ENCODE measurements around the gene XRCC1.
"Not testable (repeated sequence)": the region's sequence is repeated elsewhere in the genome, so short reads cannot be mapped to it uniquely, and the experiment has no call there.

XRCC1 gene

GRCh38 chr19:43524922-43525835, 50.1 kb downstream of the XRCC1 start:
- H2BK120ac ChIP-seq (ENCODE audit: low read depth, low read length), result no peak overlapping the region
- H3K9me3 ChIP-seq (replicated peaks in 1 of 2; ENCODE audit: control insufficient read depth in 2 of 2, insufficient read depth in 1 of 2, low read depth in 1 of 2, low read length in 2 of 2), result no peaks in the 10 kb centered on the region
- no peak overlapping the region for H3K27ac ChIP-seq (replicated peaks; ENCODE audit: low read length)
- H3K9ac ChIP-seq (ENCODE audit: low read depth, low read length, poor library complexity), result no peak overlapping the region
- peak overlapping the region; percentile 97 for H3K4me2 ChIP-seq (ENCODE audit: insufficient read depth, low read length, poor library complexity, severe bottlenecking)
- no peak overlapping the region for H2BK5ac ChIP-seq (ENCODE audit: low read length)
- DNase-seq (ENCODE audit: low spot score), result no peak
- H3K4me1 ChIP-seq (ENCODE audit: control insufficient read depth in 2 of 2, insufficient read depth in 1 of 2, low read depth in 1 of 2, low read length in 2 of 2), result peaks cover 7 to 15% of the 10 kb centered on the region in 2 donors
- H4K8ac ChIP-seq (ENCODE audit: low read depth, low read length), result no peak overlapping the region
- no peak overlapping the region for H4K91ac ChIP-seq (ENCODE audit: low read depth, low read length, poor library complexity)
- no CpG with 5 or more reads among the region's 12 CpGs for WGBS, 2 donors (ENCODE audit: extremely low coverage in 2 of 2, insufficient read length in 2 of 2, insufficient replicate concordance in 1 of 2)
- no peak overlapping the region for H3K23ac ChIP-seq (ENCODE audit: low read depth, low read length, poor library complexity)
- no peak overlapping the region for H2AK5ac ChIP-seq (ENCODE audit: low read depth, low read length)
- H3K4me3 ChIP-seq (ENCODE audit: low read length in 2 of 2), result peak overlapping the region; percentile 61 to 92
- no peaks in the 10 kb centered on the region for H3K36me3 ChIP-seq (replicated peaks in 1 of 2; ENCODE audit: control insufficient read depth in 2 of 2, insufficient read depth in 2 of 2, low read length in 2 of 2)
- H3K14ac ChIP-seq (ENCODE audit: low read length), result no peak overlapping the region
- H2AFZ ChIP-seq (ENCODE audit: low read length), result peak overlapping the region; percentile 97
- peaks cover 2% of the 10 kb centered on the region for H3K79me1 ChIP-seq (ENCODE audit: low read depth, low read length)
- H2BK15ac ChIP-seq (ENCODE audit: low read length), result no peak overlapping the region
- no peak overlapping the region for H3K4ac ChIP-seq (ENCODE audit: low read length)
- peaks cover 0 to 11% (median 4%) of the 10 kb centered on the region in 3 experiments for H3K27me3 ChIP-seq (ENCODE audit: control insufficient read depth in 3 of 3, insufficient read depth in 3 of 3, low read depth in 1 of 3, low read length in 3 of 3)
- H3K18ac ChIP-seq (ENCODE audit: low read length), result no peak overlapping the region
- H2BK12ac ChIP-seq (ENCODE audit: low read length), result no peak overlapping the region

GRCh38 chr19:43523696-43524095, 51.6 kb downstream of the XRCC1 start:
- Histone ChIP-seq H3K4me1 (ENCODE audit: control insufficient read depth in 2 of 2, insufficient read depth in 1 of 2, low read depth in 1 of 2, low read length in 2 of 2) (peaks cover 7 to 15% of the 10 kb centered on the region in 2 donors), H3K27me3 (ENCODE audit: control insufficient read depth in 3 of 3, insufficient read depth in 3 of 3, low read depth in 1 of 3, low read length in 3 of 3) (peaks cover 0 to 11% (median 4%) of the 10 kb centered on the region in 3 experiments)
- not testable (repeated sequence) for H2AFZ ChIP-seq (ENCODE audit: low read length); H3K27ac ChIP-seq (replicated peaks; ENCODE audit: low read length); H3K4ac ChIP-seq (ENCODE audit: low read length); H3K18ac ChIP-seq (ENCODE audit: low read length); H2BK12ac ChIP-seq (ENCODE audit: low read length); H3K14ac ChIP-seq (ENCODE audit: low read length); H3K36me3 ChIP-seq (replicated peaks in 1 of 2; ENCODE audit: control insufficient read depth in 2 of 2, insufficient read depth in 2 of 2, low read length in 2 of 2); H3K4me2 ChIP-seq (ENCODE audit: insufficient read depth, low read length, poor library complexity, severe bottlenecking); DNase-seq (ENCODE audit: low spot score); H2BK120ac ChIP-seq (ENCODE audit: low read depth, low read length); H4K8ac ChIP-seq (ENCODE audit: low read depth, low read length); H2BK15ac ChIP-seq (ENCODE audit: low read length); H4K91ac ChIP-seq (ENCODE audit: low read depth, low read length, poor library complexity); H3K23ac ChIP-seq (ENCODE audit: low read depth, low read length, poor library complexity); H3K4me3 ChIP-seq (ENCODE audit: low read length in 2 of 2); H3K9me3 ChIP-seq (replicated peaks in 1 of 2; ENCODE audit: control insufficient read depth in 2 of 2, insufficient read depth in 1 of 2, low read depth in 1 of 2, low read length in 2 of 2); H2AK5ac ChIP-seq (ENCODE audit: low read depth, low read length); H3K79me1 ChIP-seq (ENCODE audit: low read depth, low read length); H3K9ac ChIP-seq (ENCODE audit: low read depth, low read length, poor library complexity); H2BK5ac ChIP-seq (ENCODE audit: low read length)
- WGBS, 2 donors (ENCODE audit: extremely low coverage in 2 of 2, insufficient read length in 2 of 2, insufficient replicate concordance in 1 of 2), result no CpG with 5 or more reads among the region's 8 CpGs

GRCh38 chr19:43522929-43523328, 52.4 kb downstream of the XRCC1 start:
- Histone ChIP-seq H3K18ac (ENCODE audit: low read length) (no peak overlapping the region), H2BK12ac (ENCODE audit: low read length) (no peak overlapping the region), H3K4me1 (ENCODE audit: control insufficient read depth in 2 of 2, insufficient read depth in 1 of 2, low read depth in 1 of 2, low read length in 2 of 2) (peaks cover 7 to 15% of the 10 kb centered on the region in 2 donors), H2AK5ac (ENCODE audit: low read depth, low read length) (no peak overlapping the region), H3K79me1 (ENCODE audit: low read depth, low read length) (peaks cover 2% of the 10 kb centered on the region), H3K27me3 (ENCODE audit: control insufficient read depth in 3 of 3, insufficient read depth in 3 of 3, low read depth in 1 of 3, low read length in 3 of 3) (peaks cover 0 to 11% (median 4%) of the 10 kb centered on the region in 3 experiments), H4K91ac (ENCODE audit: low read depth, low read length, poor library complexity) (no peak overlapping the region), H3K27ac (replicated peaks; ENCODE audit: low read length) (no peak overlapping the region), H2BK120ac (ENCODE audit: low read depth, low read length) (no peak overlapping the region), H3K4me2 (ENCODE audit: insufficient read depth, low read length, poor library complexity, severe bottlenecking) (no peak overlapping the region), H3K14ac (ENCODE audit: low read length) (no peak overlapping the region), H2BK15ac (ENCODE audit: low read length) (no peak overlapping the region), H2AFZ (ENCODE audit: low read length) (no peak overlapping the region), H3K4ac (ENCODE audit: low read length) (no peak overlapping the region), H2BK5ac (ENCODE audit: low read length) (no peak overlapping the region), H3K9me3 (replicated peaks in 1 of 2; ENCODE audit: control insufficient read depth in 2 of 2, insufficient read depth in 1 of 2, low read depth in 1 of 2, low read length in 2 of 2) (no peaks in the 10 kb centered on the region), H3K4me3 (ENCODE audit: low read length in 2 of 2) (no peak overlapping the region), H3K36me3 (replicated peaks in 1 of 2; ENCODE audit: control insufficient read depth in 2 of 2, insufficient read depth in 2 of 2, low read length in 2 of 2) (no peaks in the 10 kb centered on the region), H3K9ac (ENCODE audit: low read depth, low read length, poor library complexity) (no peak overlapping the region), H4K8ac (ENCODE audit: low read depth, low read length) (no peak overlapping the region), H3K23ac (ENCODE audit: low read depth, low read length, poor library complexity) (no peak overlapping the region)
- WGBS, 2 donors (ENCODE audit: extremely low coverage in 2 of 2, insufficient read length in 2 of 2, insufficient replicate concordance in 1 of 2), result no CpG with 5 or more reads among the region's 5 CpGs
- no peak for DNase-seq (ENCODE audit: low spot score)

GRCh38 chr19:43519436-43520088, 55.8 kb downstream of the XRCC1 start:
- no peaks in the 10 kb centered on the region for H3K36me3 ChIP-seq (replicated peaks in 1 of 2; ENCODE audit: control insufficient read depth in 2 of 2, insufficient read depth in 2 of 2, low read length in 2 of 2)
- no peak overlapping the region for H2BK15ac ChIP-seq (ENCODE audit: low read length)
- WGBS, 2 donors (ENCODE audit: extremely low coverage in 2 of 2, insufficient read length in 2 of 2, insufficient replicate concordance in 1 of 2), result no CpG with 5 or more reads among the region's 10 CpGs
- H3K4ac ChIP-seq (ENCODE audit: low read length), result no peak overlapping the region
- H2BK120ac ChIP-seq (ENCODE audit: low read depth, low read length), result no peak overlapping the region
- H2AK5ac ChIP-seq (ENCODE audit: low read depth, low read length), result no peak overlapping the region
- H3K27me3 ChIP-seq (ENCODE audit: control insufficient read depth in 3 of 3, insufficient read depth in 3 of 3, low read depth in 1 of 3, low read length in 3 of 3), result no peaks in the 10 kb centered on the region
- H4K91ac ChIP-seq (ENCODE audit: low read depth, low read length, poor library complexity), result no peak overlapping the region
- no peaks in the 10 kb centered on the region for H3K9me3 ChIP-seq (replicated peaks in 1 of 2; ENCODE audit: control insufficient read depth in 2 of 2, insufficient read depth in 1 of 2, low read depth in 1 of 2, low read length in 2 of 2)
- no peak overlapping the region for H3K23ac ChIP-seq (ENCODE audit: low read depth, low read length, poor library complexity)
- no peak overlapping the region for H3K14ac ChIP-seq (ENCODE audit: low read length)
- H2BK12ac ChIP-seq (ENCODE audit: low read length), result no peak overlapping the region
- no peak overlapping the region for H2AFZ ChIP-seq (ENCODE audit: low read length)
- H3K4me2 ChIP-seq (ENCODE audit: insufficient read depth, low read length, poor library complexity, severe bottlenecking), result no peak overlapping the region
- peak; percentile 84 for DNase-seq (ENCODE audit: low spot score)
- H3K4me1 ChIP-seq (ENCODE audit: control insufficient read depth in 2 of 2, insufficient read depth in 1 of 2, low read depth in 1 of 2, low read length in 2 of 2), result no peaks in the 10 kb centered on the region
- no peak overlapping the region for H3K9ac ChIP-seq (ENCODE audit: low read depth, low read length, poor library complexity)
- no peak overlapping the region for H2BK5ac ChIP-seq (ENCODE audit: low read length)
- no peak overlapping the region for H3K27ac ChIP-seq (replicated peaks; ENCODE audit: low read length)
- H3K79me1 ChIP-seq (ENCODE audit: low read depth, low read length), result no peaks in the 10 kb centered on the region
- no peak overlapping the region for H3K18ac ChIP-seq (ENCODE audit: low read length)
- no peak overlapping the region for H3K4me3 ChIP-seq (ENCODE audit: low read length in 2 of 2)
- no peak overlapping the region for H4K8ac ChIP-seq (ENCODE audit: low read depth, low read length)
